Esophagus squamous epithelium (tissue), 5 donors: ENCODE results near the gene EVI5. TPM values are rescaled to one million over a fixed set of nuclear protein-coding genes. Genes with fewer than 3 reads are reported as not detected.

ENCODE experiments used
- DNase-seq: peaks from one replicate; lab custom pipeline; 2025; lab: John Stamatoyannopoulos, UW
- H3K27ac ChIP-seq, 4 donors: fragments of 200-600 bp; sonication (generic); one replicate each; pipeline ENCODE4 v1.5.1; 2016 to 2019; ENCODE audit warnings: mild to moderate bottlenecking in 1 of 4
- H3K27me3 ChIP-seq, 4 donors: fragments of 200-600 bp; sonication (generic); 1 replicate in 3 of 4; 2 replicates in 1 of 4; pipeline versions ENCODE4 v1.5.1 to v1.6.0; 2017 to 2021; ENCODE audit warnings: antibody characterized with exemption in 1 of 4
- H3K36me3 ChIP-seq, 3 donors: fragments of 200-600 bp; sonication (generic); one replicate each; pipeline ENCODE4 v1.5.1; 2016 to 2019
- H3K4me1 ChIP-seq, 3 donors: fragments of 200-600 bp; sonication (generic); one replicate each; pipeline ENCODE4 v1.5.1; 2017 to 2019
- H3K4me3 ChIP-seq, 4 donors: fragments of 200-600 bp; sonication (generic); 1 replicate in 3 of 4; 2 replicates in 1 of 4; pipeline ENCODE4 v1.5.1; 2016 to 2019; ENCODE audit warnings: mild to moderate bottlenecking in 2 of 4, moderate library complexity in 1 of 4
- H3K9me3 ChIP-seq, 3 donors: fragments of 200-600 bp; sonication (generic); one replicate each; pipeline ENCODE4 v1.5.1; 2016 to 2019
- CTCF ChIP-seq, 6 experiments: fragments of 450-650 bp in 4 of 6; fragments of 200-600 bp in 2 of 6; sonication (generic) in 2 of 6; IDR thresholded peaks; one replicate each; pipeline ENCODE4 v1.5.1; 2016 to 2019; ENCODE audit warnings: antibody characterized with exemption in 6 of 6, mild to moderate bottlenecking in 4 of 6, moderate library complexity in 4 of 6
- POLR2A ChIP-seq, 4 donors: fragments of 450-650 bp; IDR thresholded peaks; one replicate each; pipeline ENCODE4 v1.6.1; 2017; ENCODE audit warnings: antibody characterized with exemption in 4 of 4, mild to moderate bottlenecking in 4 of 4, moderate library complexity in 3 of 4
- WGBS, 2 donors: methylation state at CpG; one replicate each; pipeline ENCODE4 v1.1.5; 2018; 5-methylcytosine and 5-hydroxymethylcytosine counted together
- intact Hi-C: fragments of 100-400 bp; cut with DNase I; formaldehyde crosslinking; loops from one replicate; pipeline ENCODE4 v1.15.0; 2022
- total RNA-seq, 4 donors: library from RNA; depleted of rRNA; stranded (reverse); fragments of >200 nt; gene quantifications; one replicate each; pipeline ENCODE4 v1.1.0, GENCODE V29; 2016
- donor health status: DM: yes; HTN: yes; CAD: no.

Gene EVI5
- total RNA-seq, 4 donors from 2014 or later = 5.1 to 23.7 (median 9.0) TPM

DNA sequence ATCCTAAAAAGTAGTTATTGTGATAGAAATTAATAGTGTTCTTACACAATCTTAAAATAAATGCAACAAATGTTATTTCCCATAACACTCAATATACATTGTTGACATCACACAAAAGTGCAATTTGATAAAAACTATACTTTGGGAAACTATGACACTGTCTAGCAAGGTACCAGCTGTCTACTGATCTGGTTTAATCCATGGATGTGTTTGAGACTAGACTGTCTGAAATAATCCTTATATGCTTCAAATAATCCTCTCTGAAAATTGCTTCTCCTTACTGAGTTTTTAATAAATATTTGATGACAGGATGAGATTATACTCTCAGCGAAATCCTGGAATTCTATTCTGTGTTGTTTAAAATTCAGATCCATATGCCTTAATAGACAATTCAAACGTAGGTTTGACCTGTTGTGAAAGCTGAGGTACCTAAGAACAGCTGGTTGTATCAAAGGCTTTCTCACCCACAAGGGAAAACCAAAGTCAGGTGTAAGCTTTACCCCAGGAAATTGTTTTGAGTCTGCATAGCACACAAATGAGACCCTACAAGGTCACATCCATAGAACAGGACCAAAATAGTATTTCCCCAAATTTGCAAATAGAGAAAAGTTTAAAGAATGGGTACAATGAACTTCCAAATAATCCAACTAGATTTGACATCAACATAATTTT, 289.4 kb downstream of the EVI5 start:
- WGBS, 2 donors = 50 to 53% methylated on average over 2 of the region's 2 CpGs

DNA sequence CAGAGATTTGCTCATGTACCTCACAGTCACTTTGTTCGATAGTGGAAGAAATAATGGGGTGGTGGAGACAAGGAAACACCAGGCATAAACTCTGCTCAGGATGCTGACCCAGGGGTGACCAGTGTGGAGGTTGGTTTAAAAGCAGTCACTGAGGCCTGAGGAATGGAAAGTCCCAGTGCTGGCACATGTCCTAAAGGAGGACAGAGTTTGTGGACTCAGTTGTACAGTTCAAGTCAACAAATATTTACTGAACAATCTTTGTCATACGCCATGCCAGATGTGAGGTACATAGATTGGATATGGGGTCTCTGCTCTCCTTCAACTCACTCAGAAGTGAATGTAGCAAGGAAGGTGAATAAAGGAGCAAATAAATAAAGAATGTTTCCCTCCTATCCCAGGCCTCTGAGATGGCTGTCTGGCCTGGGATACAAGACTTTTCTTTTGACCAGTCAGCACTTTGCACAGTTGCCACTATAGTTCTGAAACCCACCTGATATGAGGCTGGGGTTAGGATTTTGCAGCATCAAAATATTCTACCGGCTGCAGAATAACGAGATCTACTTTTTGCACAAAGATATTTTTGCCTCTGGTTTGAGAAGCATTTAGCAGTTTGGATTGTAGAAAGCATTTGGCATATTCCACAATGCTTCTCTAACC, 290.3 kb downstream of the EVI5 start:
- no peak for DNase-seq
- WGBS, 2 donors = 88 to 93% methylated on average over 4 of the region's 4 CpGs
- no peak for TF ChIP-seq POLR2A (IDR thresholded peaks at IDR 0.05)
- TF ChIP-seq CTCF (IDR thresholded peaks at IDR 0.05) = no peak
- Histone ChIP-seq H3K36me3 (no peaks in the 10 kb centered on the region), H3K9me3 (no peaks in the 10 kb centered on the region), H3K4me3 (no peak overlapping the region), H3K4me1 (no peaks in the 10 kb centered on the region), H3K27me3 (peaks cover 0 to 13% (median 0%) of the 10 kb centered on the region in 4 donors), H3K27ac (no peak overlapping the region)
- intact Hi-C loops = no loop called here

More for the DNA sequence above, 289.4 kb downstream of the EVI5 start:
- intact Hi-C loops = no loop called here
- TF ChIP-seq CTCF (IDR thresholded peaks at IDR 0.05) = no peak
- TF ChIP-seq POLR2A (IDR thresholded peaks at IDR 0.05) = no peak
- Histone ChIP-seq H3K27ac (no peak overlapping the region), H3K36me3 (no peaks in the 10 kb centered on the region), H3K4me1 (no peaks in the 10 kb centered on the region), H3K27me3 (peaks cover 0 to 7% (median 0%) of the 10 kb centered on the region in 4 donors), H3K4me3 (no peak overlapping the region), H3K9me3 (no peaks in the 10 kb centered on the region)
- DNase-seq = no peak

GRCh38 chr1:92493139-92493538, 291.8 kb downstream of the EVI5 start:
- TF ChIP-seq POLR2A (IDR thresholded peaks at IDR 0.05) (no peak), CTCF (IDR thresholded peaks at IDR 0.05) (no peak)
- Histone ChIP-seq H3K27me3 (peaks cover 0 to 28% (median 0%) of the 10 kb centered on the region in 4 donors), H3K4me3 (no peak overlapping the region), H3K4me1 (no peaks in the 10 kb centered on the region), H3K36me3 (no peaks in the 10 kb centered on the region), H3K9me3 (no peaks in the 10 kb centered on the region), H3K27ac (no peak overlapping the region)
- no peak for DNase-seq
- WGBS, 2 donors = 92 to 95% methylated on average over 4 of the region's 4 CpGs
- intact Hi-C loops = no loop called here

GRCh38 chr1:92488832-92489231, 296.1 kb downstream of the EVI5 start:
- 79 to 80% methylated on average over 3 of the region's 3 CpGs for WGBS, 2 donors
- no peak for DNase-seq
- no peak overlapping the region for H3K27ac ChIP-seq
- TF ChIP-seq CTCF (IDR thresholded peaks at IDR 0.05) = no peak
- TF ChIP-seq POLR2A (IDR thresholded peaks at IDR 0.05) = no peak
- H3K27me3 ChIP-seq = peaks cover 9 to 63% (median 20%) of the 10 kb centered on the region in 4 donors
- no peaks in the 10 kb centered on the region for H3K36me3 ChIP-seq
- H3K4me3 ChIP-seq = no peak overlapping the region
- peaks cover 24 to 32% (median 26%) of the 10 kb centered on the region in 3 donors for H3K4me1 ChIP-seq
- H3K9me3 ChIP-seq = no peaks in the 10 kb centered on the region
- intact Hi-C loops = no loop called here

DNA sequence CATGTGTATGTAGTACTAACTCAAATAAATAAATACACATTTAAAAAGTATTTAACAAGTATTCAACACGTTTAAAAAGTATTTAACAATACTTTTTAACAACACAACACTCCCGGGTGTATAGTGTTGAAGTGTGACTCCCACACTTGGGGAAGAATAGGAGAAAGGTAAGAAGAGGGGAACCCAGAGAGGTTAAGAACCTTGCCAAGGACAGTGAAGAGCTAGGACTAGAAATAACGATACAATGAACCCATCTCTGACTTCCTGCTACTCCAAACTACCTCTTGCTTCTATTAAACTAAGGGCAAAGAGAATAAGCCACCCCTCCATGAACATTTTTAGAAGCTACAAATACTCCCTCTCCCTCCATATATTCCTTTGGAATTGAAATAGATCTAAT, 296.5 kb downstream of the EVI5 start:
- Histone ChIP-seq H3K4me1 (peaks cover 28 to 36% (median 30%) of the 10 kb centered on the region in 3 donors), H3K27ac (no peak overlapping the region), H3K9me3 (no peaks in the 10 kb centered on the region), H3K4me3 (no peak overlapping the region), H3K27me3 (peaks cover 13 to 68% (median 24%) of the 10 kb centered on the region in 4 donors), H3K36me3 (no peaks in the 10 kb centered on the region)
- DNase-seq = no peak
- no peak for TF ChIP-seq POLR2A (IDR thresholded peaks at IDR 0.05)
- no peak for TF ChIP-seq CTCF (IDR thresholded peaks at IDR 0.05)
- WGBS, 2 donors = 40 to 41% methylated on average over 3 of the region's 3 CpGs
- intact Hi-C loops = no loop called here
